Suprapubic skin (tissue), 4 donors: ENCODE results near the gene IL31. TPM values are rescaled to one million over a fixed set of nuclear protein-coding genes. Genes with fewer than 3 reads are reported as not detected.

ENCODE experiments used
- DNase-seq, 2 donors: peaks; one replicate each; pipeline ENCODE4 v3.0.0-alpha.2; 2019; ENCODE audit warnings: low spot score in 2 of 2
- H3K27ac ChIP-seq: fragments of 200-600 bp; sonication (generic); one replicate; pipeline ENCODE4 v1.5.1; 2019
- H3K27me3 ChIP-seq: fragments of 200-600 bp; sonication (generic); one replicate; pipeline ENCODE4 v1.5.1; 2019
- H3K36me3 ChIP-seq: fragments of 200-600 bp; sonication (generic); one replicate; pipeline ENCODE4 v1.5.1; 2019
- H3K4me1 ChIP-seq: fragments of 200-600 bp; sonication (generic); one replicate; pipeline ENCODE4 v1.5.1; 2019
- H3K4me3 ChIP-seq: fragments of 200-600 bp; sonication (generic); one replicate; pipeline ENCODE4 v1.5.1; 2019; ENCODE audit warnings: mild to moderate bottlenecking
- H3K9me3 ChIP-seq: fragments of 200-600 bp; sonication (generic); one replicate; pipeline ENCODE4 v1.5.1; 2019
- CTCF ChIP-seq, 2 donors: fragments of 200-600 bp in 1 of 2; fragments of 450-650 bp in 1 of 2; sonication (generic) in 1 of 2; IDR thresholded peaks; one replicate each; pipeline ENCODE4 v1.5.1; 2016 to 2019; ENCODE audit warnings: antibody characterized with exemption in 2 of 2, mild to moderate bottlenecking in 1 of 2, moderate library complexity in 1 of 2
- EP300 ChIP-seq: sonication (generic); formaldehyde crosslinking; IDR thresholded peaks from one replicate; pipeline ENCODE4 v1.6.1; 2017; ENCODE audit warnings: antibody characterized with exemption
- POLR2A ChIP-seq, 2 donors: fragments of 450-650 bp; IDR thresholded peaks; one replicate each; pipeline ENCODE4 v1.6.1; 2017; ENCODE audit warnings: antibody characterized with exemption in 2 of 2, mild to moderate bottlenecking in 2 of 2, moderate library complexity in 2 of 2
- POLR2AphosphoS5 ChIP-seq, 3 donors: sonication (generic); formaldehyde crosslinking; IDR thresholded peaks; one replicate each; pipeline ENCODE4 v1.6.1; 2017; ENCODE audit warnings: antibody characterized with exemption in 3 of 3
- WGBS: methylation state at CpG from one replicate; pipeline ENCODE4 v1.1.5; 2018; 5-methylcytosine and 5-hydroxymethylcytosine counted together
- total RNA-seq, 4 donors: library from RNA; depleted of rRNA; stranded (reverse); fragments of >200 nt; gene quantifications; one replicate each; pipeline ENCODE4 v1.1.0, GENCODE V29; 2016

Gene IL31
- total RNA-seq, 4 donors from 2014 or later = not detected

- no peak for TF ChIP-seq EP300
- no peak for TF ChIP-seq POLR2A (IDR thresholded peaks at IDR 0.05)
- no peak for TF ChIP-seq POLR2AphosphoS5 (IDR thresholded peaks at IDR 0.05)
- peak; percentile 15 to 68 for TF ChIP-seq CTCF (IDR thresholded peaks at IDR 0.05)
- WGBS = 67% methylated on average over 18 of the region's 18 CpGs
- Histone ChIP-seq H3K4me1 (no peaks in the 10 kb centered on the region), H3K9me3 (no peaks in the 10 kb centered on the region), H3K27ac (no peak overlapping the region), H3K4me3 (no peak overlapping the region), H3K36me3 (no peaks in the 10 kb centered on the region), H3K27me3 (peaks cover 15% of the 10 kb centered on the region)
- DNase-seq = no peak
Observed at GRCh38 chr12:122190842-122191668, 17.0 kb upstream of the IL31 start.

- no peaks in the 10 kb centered on the region for H3K36me3 ChIP-seq
- no peak for DNase-seq
- H3K4me1 ChIP-seq = no peaks in the 10 kb centered on the region
- H3K4me3 ChIP-seq = no peak overlapping the region
- 86% methylated on average over 26 of the region's 34 CpGs for WGBS
- no peak overlapping the region for H3K27ac ChIP-seq
- H3K27me3 ChIP-seq = peaks cover 15% of the 10 kb centered on the region
- no peak for TF ChIP-seq CTCF (IDR thresholded peaks at IDR 0.05)
- TF ChIP-seq EP300 = no peak
- no peak for TF ChIP-seq POLR2AphosphoS5 (IDR thresholded peaks at IDR 0.05)
- no peak for TF ChIP-seq POLR2A (IDR thresholded peaks at IDR 0.05)
- no peaks in the 10 kb centered on the region for H3K9me3 ChIP-seq
Observed at GRCh38 chr12:122189626-122190475, 15.8 kb upstream of the IL31 start.

DNA sequence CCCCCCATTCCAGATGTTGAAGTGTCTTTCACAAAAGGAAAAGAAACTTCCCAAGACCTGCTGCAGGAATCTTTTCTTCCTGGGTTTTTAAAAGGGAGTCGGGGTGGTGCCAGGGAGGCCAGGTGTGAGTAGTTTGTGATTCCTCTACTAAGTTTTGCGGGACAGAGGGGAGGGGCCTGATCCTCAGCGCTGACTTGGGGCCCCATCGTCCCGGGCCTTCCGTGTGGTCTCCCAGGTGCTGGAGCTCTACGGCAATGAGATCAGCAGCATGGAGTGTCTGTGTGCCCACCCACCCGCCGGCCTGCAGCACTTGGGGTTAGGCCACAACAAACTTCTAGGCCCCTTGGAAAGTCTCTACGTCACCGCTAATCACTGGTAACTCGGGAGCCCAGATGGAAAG lies 13.4 kb upstream of the IL31 start:
- Histone ChIP-seq H3K27ac (no peak overlapping the region), H3K4me1 (peaks cover 10% of the 10 kb centered on the region), H3K36me3 (no peaks in the 10 kb centered on the region), H3K4me3 (no peak overlapping the region), H3K27me3 (peaks cover 10% of the 10 kb centered on the region), H3K9me3 (no peaks in the 10 kb centered on the region)
- WGBS = 55% methylated on average over 10 of the region's 12 CpGs
- TF ChIP-seq POLR2A (IDR thresholded peaks at IDR 0.05) = no peak
- no peak for DNase-seq

- no peak for TF ChIP-seq POLR2AphosphoS5 (IDR thresholded peaks at IDR 0.05)
- no peak for TF ChIP-seq CTCF (IDR thresholded peaks at IDR 0.05)
- TF ChIP-seq POLR2A (IDR thresholded peaks at IDR 0.05) = no peak
- no peak for TF ChIP-seq EP300
- Histone ChIP-seq H3K9me3 (no peaks in the 10 kb centered on the region), H3K4me3 (no peak overlapping the region), H3K4me1 (peaks cover 10% of the 10 kb centered on the region), H3K27ac (no peak overlapping the region), H3K27me3 (peaks cover 7% of the 10 kb centered on the region), H3K36me3 (no peaks in the 10 kb centered on the region)
- WGBS = 91% methylated on average over 10 of the region's 10 CpGs
- no peak for DNase-seq
Observed at GRCh38 chr12:122185494-122186082, 11.6 kb upstream of the IL31 start.

DNA sequence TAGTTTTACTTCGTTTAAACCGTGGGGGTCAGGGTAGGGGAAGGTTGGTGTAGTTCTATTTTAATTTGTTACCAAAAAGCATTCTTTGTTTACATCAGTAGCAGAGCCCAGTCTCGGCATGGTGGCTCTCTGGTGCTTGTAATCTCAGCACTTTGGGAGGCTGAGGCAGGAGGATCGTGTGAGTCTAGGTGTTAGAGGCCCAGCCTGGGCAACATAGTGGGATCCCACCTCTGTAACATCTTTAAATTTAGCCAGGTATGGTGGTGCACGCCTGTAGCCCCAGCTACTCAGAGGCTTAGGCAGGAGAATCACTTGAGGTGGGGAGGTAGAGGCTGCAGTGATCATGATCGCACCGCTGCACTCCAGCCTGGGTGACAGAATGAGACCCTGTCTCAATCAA lies 11.1 kb upstream of the IL31 start:
- Histone ChIP-seq H3K27ac (no peak overlapping the region), H3K36me3 (no peaks in the 10 kb centered on the region), H3K4me3 (no peak overlapping the region), H3K9me3 (no peaks in the 10 kb centered on the region), H3K27me3 (peaks cover 7% of the 10 kb centered on the region), H3K4me1 (peaks cover 10% of the 10 kb centered on the region)
- WGBS = 99% methylated on average over 7 of the region's 7 CpGs
- TF ChIP-seq EP300 = no peak
- no peak for TF ChIP-seq POLR2A (IDR thresholded peaks at IDR 0.05)
- TF ChIP-seq CTCF (IDR thresholded peaks at IDR 0.05) = no peak
- TF ChIP-seq POLR2AphosphoS5 (IDR thresholded peaks at IDR 0.05) = no peak
- no peak for DNase-seq
